Posterior vena cava (tissue), 2 donors: ENCODE measurements around the gene FER1L5. TPM values are rescaled to one million over a fixed set of nuclear protein-coding genes. Genes with fewer than 3 reads are reported as not detected.

Experiments
- DNase-seq: peaks from one replicate; pipeline ENCODE4 v3.0.0-alpha.2; 2020; ENCODE audit warnings: low spot score
- intact Hi-C, 2 donors: fragments of 100-400 bp; cut with DNase I; formaldehyde crosslinking; loops; one replicate each; pipeline versions ENCODE4 v1.14.1 to v1.14.2; 2022 to 2023
- total RNA-seq, 2 donors: library from RNA; stranded (reverse); fragmentation: NEBNext Ultra II Directional; extraction: Animal tissue kit (Norgen Biotek cat#: 25700); gene quantifications; one replicate each; pipeline ENCODE4 v1.2.1, GENCODE V29; 2021
- donor health status: DM: yes; HTN: yes; CAD: no.
- donor health status: DM: yes; HTN: yes; CAD: no.

Gene FER1L5
- total RNA-seq, 2 donors from 2014 or later, result 0.05 TPM; not detected in 1

- peak; percentile 45 for DNase-seq
- intact Hi-C loops, result no loop called here
Observed at GRCh38 chr2:96668771-96669170, 26.2 kb downstream of the FER1L5 start.

- intact Hi-C loops, result no loop called here
- peak; percentile 48 for DNase-seq
Observed at GRCh38 chr2:96669539-96670215, 27.1 kb downstream of the FER1L5 start.

GRCh38 chr2:96679848-96680247 is 37.3 kb downstream of the FER1L5 start:
- no peak for DNase-seq
- intact Hi-C loops, result no loop called here

GRCh38 chr2:96680561-96681141 is 38.1 kb downstream of the FER1L5 start:
- intact Hi-C loops, result no loop called here
- DNase-seq, result no peak

GRCh38 chr2:96681540-96681939 is 39.0 kb downstream of the FER1L5 start:
- DNase-seq, result no peak
- intact Hi-C loops, result no loop called here

- DNase-seq, result no peak
- intact Hi-C loops, result no loop called here
Observed at GRCh38 chr2:96683307-96683706, 40.7 kb downstream of the FER1L5 start.

GRCh38 chr2:96683972-96684820 is 41.6 kb downstream of the FER1L5 start:
- intact Hi-C loops, result no loop called here
- DNase-seq, result no peak

GRCh38 chr2:96684883-96685576 is 42.5 kb downstream of the FER1L5 start:
- intact Hi-C loops, result no loop called here
- no peak for DNase-seq

GRCh38 chr2:96685577-96686459 is 43.3 kb downstream of the FER1L5 start:
- intact Hi-C loops, result no loop called here
- peak; percentile 80 for DNase-seq

- intact Hi-C loops, result no loop called here
- DNase-seq, result peak; percentile 61
Observed at GRCh38 chr2:96687266-96687665, 44.7 kb downstream of the FER1L5 start.

- DNase-seq, result peak; percentile 76
- intact Hi-C loops, result no loop called here
Observed at GRCh38 chr2:96687711-96688640, 45.4 kb downstream of the FER1L5 start.

- intact Hi-C loops, result no loop called here
Observed at GRCh38 chr2:96688649-96689430, 46.3 kb downstream of the FER1L5 start.

GRCh38 chr2:96689431-96689991 is 46.9 kb downstream of the FER1L5 start:
- intact Hi-C loops, result no loop called here
- DNase-seq, result peak; percentile 59

More at GRCh38 chr2:96688649-96689430, 46.3 kb downstream of the FER1L5 start:
- DNase-seq, result peak; percentile 68

- intact Hi-C loops, result no loop called here
- peak; percentile 65 for DNase-seq
Observed at GRCh38 chr2:96690306-96691021, 47.9 kb downstream of the FER1L5 start.

GRCh38 chr2:96691022-96691612 is 48.6 kb downstream of the FER1L5 start:
- peak; percentile 72 for DNase-seq
- intact Hi-C loops, result no loop called here
